ENCODE results near the gene RPL36AL.
"Not testable (repeated sequence)": the region's sequence is repeated elsewhere in the genome, so short reads cannot be mapped to it uniquely, and the experiment has no call there.

The RPL36AL gene

GRCh38 chr14:49594347-49595091 is 25.9 kb downstream of the RPL36AL start:
- no peak for TF ChIP-seq CTCF (IDR thresholded peaks at IDR 0.05; ENCODE audit: low read depth, low read length)
- no peak for DNase-seq (ENCODE audit: extremely low read depth, low read depth)

GRCh38 chr14:49593016-49593415 is 27.4 kb downstream of the RPL36AL start:
- TF ChIP-seq CTCF (IDR thresholded peaks at IDR 0.05; ENCODE audit: low read depth, low read length) = no peak
- no peak for DNase-seq (ENCODE audit: extremely low read depth, low read depth)

GRCh38 chr14:49589387-49589786 is 31.0 kb downstream of the RPL36AL start:
- DNase-seq (ENCODE audit: extremely low read depth, low read depth) = no peak
- no peak for TF ChIP-seq CTCF (IDR thresholded peaks at IDR 0.05; ENCODE audit: low read depth, low read length)

GRCh38 chr14:49586673-49587460 is 33.6 kb downstream of the RPL36AL start:
- peak; percentile 27 for DNase-seq (ENCODE audit: extremely low read depth, low read depth)

GRCh38 chr14:49585803-49586672 is 34.4 kb downstream of the RPL36AL start, which contains the start of gene RPS29:
Gene RPS29, minus strand, starts transcription at chr14:49586380. Its CDS starts 34 bp downstream, at chr14:49586346.
- peak; percentile 99 for DNase-seq (ENCODE audit: extremely low read depth, low read depth)
- no peak for TF ChIP-seq CTCF (IDR thresholded peaks at IDR 0.05; ENCODE audit: low read depth, low read length)

More at GRCh38 chr14:49586673-49587460, 33.6 kb downstream of the RPL36AL start:
- peak; percentile 65 for TF ChIP-seq CTCF (IDR thresholded peaks at IDR 0.05; ENCODE audit: low read depth, low read length)

- not testable (repeated sequence) for DNase-seq (ENCODE audit: extremely low read depth, low read depth)
These were observed 35.3 kb downstream of the RPL36AL start for GRCh38 chr14:49584981-49585640.

GRCh38 chr14:49584058-49584457 is 36.4 kb downstream of the RPL36AL start:
- no peak for DNase-seq (ENCODE audit: extremely low read depth, low read depth)
- TF ChIP-seq CTCF (IDR thresholded peaks at IDR 0.05; ENCODE audit: low read depth, low read length) = no peak

Data from AG09319 (cell line).